Dendritic cell treated with granulocyte-macrophage colony-stimulating factor and Interleukin-4, amounts not matched to agents 40 ng/mL and 50 ng/mL, for 4 days (primary cell): ENCODE data around the gene UBE2J1.

ENCODE experiments used
- H3K27ac Mint-ChIP-seq: one replicate; pipeline ENCODE4 v1.8.0; 2022; ENCODE audit warnings: mild to moderate bottlenecking, mixed read lengths
- H3K27me3 Mint-ChIP-seq: one replicate; pipeline ENCODE4 v1.8.0; 2022; ENCODE audit warnings: mild to moderate bottlenecking, mixed read lengths
- H3K36me3 Mint-ChIP-seq: one replicate; pipeline ENCODE4 v1.8.0; 2022; ENCODE audit warnings: low read depth, mixed read lengths
- H3K4me1 Mint-ChIP-seq: one replicate; pipeline ENCODE4 v1.8.0; 2022; ENCODE audit warnings: low read depth, mixed read lengths
- H3K4me3 Mint-ChIP-seq: one replicate; pipeline ENCODE4 v1.8.0; 2022; ENCODE audit warnings: mild to moderate bottlenecking, moderate library complexity, mixed read lengths
- H3K9me3 Mint-ChIP-seq: one replicate; pipeline ENCODE4 v1.8.0; 2022; ENCODE audit warnings: mixed read lengths
- intact Hi-C: fragments of 100-400 bp; cut with micrococcal nuclease; formaldehyde crosslinking; loops from one replicate; pipeline ENCODE4 v1.15.0; 2022

The UBE2J1 gene

GRCh38 chr6:89284963-89285735 is 67.4 kb downstream of the UBE2J1 start:
- Mint-ChIP-seq H3K27me3 (no peaks in the 10 kb centered on the region), H3K36me3 (no peaks in the 10 kb centered on the region), H3K9me3 (peaks cover 8% of the 10 kb centered on the region), H3K4me1 (peaks cover 16% of the 10 kb centered on the region), H3K27ac (no peak overlapping the region), H3K4me3 (no peak overlapping the region)
- intact Hi-C loops, result no loop called here

GRCh38 chr6:89284081-89284480 is 68.4 kb downstream of the UBE2J1 start:
- no peak overlapping the region for H3K4me3 Mint-ChIP-seq
- H3K4me1 Mint-ChIP-seq, result peaks cover 12% of the 10 kb centered on the region
- H3K9me3 Mint-ChIP-seq, result peaks cover 4% of the 10 kb centered on the region
- no peak overlapping the region for H3K27ac Mint-ChIP-seq
- no peaks in the 10 kb centered on the region for H3K36me3 Mint-ChIP-seq
- H3K27me3 Mint-ChIP-seq, result no peaks in the 10 kb centered on the region
- intact Hi-C loops, result no loop called here

GRCh38 chr6:89282749-89283148 is 69.8 kb downstream of the UBE2J1 start:
- Mint-ChIP-seq H3K36me3 (no peaks in the 10 kb centered on the region), H3K4me3 (no peak overlapping the region), H3K4me1 (peaks cover 12% of the 10 kb centered on the region), H3K27me3 (no peaks in the 10 kb centered on the region), H3K9me3 (no peaks in the 10 kb centered on the region), H3K27ac (no peak overlapping the region)
- intact Hi-C loops, result no loop called here

- no peaks in the 10 kb centered on the region for H3K27me3 Mint-ChIP-seq
- H3K27ac Mint-ChIP-seq, result no peak overlapping the region
- no peaks in the 10 kb centered on the region for H3K36me3 Mint-ChIP-seq
- intact Hi-C loops, result no loop called here
- H3K4me3 Mint-ChIP-seq, result no peak overlapping the region
- peaks cover 12% of the 10 kb centered on the region for H3K4me1 Mint-ChIP-seq
- no peaks in the 10 kb centered on the region for H3K9me3 Mint-ChIP-seq
Measured at GRCh38 chr6:89281779-89282246, 70.7 kb downstream of the UBE2J1 start.

GRCh38 chr6:89278956-89279355 is 73.6 kb downstream of the UBE2J1 start:
- Mint-ChIP-seq H3K4me1 (peaks cover 7% of the 10 kb centered on the region), H3K36me3 (no peaks in the 10 kb centered on the region), H3K4me3 (no peak overlapping the region), H3K27me3 (no peaks in the 10 kb centered on the region), H3K27ac (no peak overlapping the region), H3K9me3 (no peaks in the 10 kb centered on the region)
- intact Hi-C loops, result no loop called here
